K562 (cell line): Measurements from ENCODE around the gene OBSCN. TPM values are rescaled to one million over a fixed set of nuclear protein-coding genes. Genes with fewer than 3 reads are reported as not detected.
A peak's percentile ranks its signal among the peaks of the same experiment; 100 is the strongest.

ENCODE experiments used
- ATAC-seq: fragments of 200-7000 bp; cut with Tn5 transposase; 3 replicates; pipeline ENCODE4 v1.9.1; 2020; ENCODE audit warnings: moderate library complexity
- BruUV-seq: library from RNA; stranded (reverse); fragments of 400-500 nt; replicated peaks from 2 replicates; lab custom pipeline; 2021; lab: Mats Ljungman, UMichigan
- CTCF ChIA-PET: fragments of 300-600 bp; formaldehyde crosslinking; extraction: SDS; loops from one replicate; lab custom pipeline; 2021; ENCODE audit warnings: low intra/inter-chr PET ratio; lab: Yijun Ruan, JAX
- POLR2A ChIA-PET: fragments of 300-600, 350-650 bp; sonication (Branson Sonifier 250); formaldehyde crosslinking; extraction: SDS; loops from one replicate; lab custom pipeline; 2021; ENCODE audit warnings: antibody characterized with exemption, inconsistent platforms; lab: Yijun Ruan, JAX
- DNase-seq, 4 experiments: peaks; one replicate each; pipeline versions ENCODE4 v3.0.0 to v3.0.0-alpha.2; 2011 to 2018; ENCODE audit warnings: low spot score in 3 of 4, mixed read lengths in 3 of 4; ENCODE audit errors: extremely low read depth in 1 of 4
- FAIRE-seq: peaks from 2 replicates; lab custom pipeline; 2011; peaks lifted over from hg19 to GRCh38; lab: Jason Lieb, UNC
- H2AFZ ChIP-seq: 2 replicates; pipeline ENCODE4 v1.6.0; 2011; ENCODE audit warnings: low read depth, low read length, control low read depth, inconsistent platforms
- H3K27ac ChIP-seq: fragments of 200-600 bp; 3 replicates; pipeline ENCODE4 v1.8.0; 2011; ENCODE audit warnings: low read depth, mild to moderate bottlenecking, control low read depth, inconsistent platforms, low read length, moderate library complexity, mixed read lengths; ENCODE audit errors: extremely low read depth
- H3K27me3 ChIP-seq, 2 experiments: fragments of 300-600 bp in 1 of 2; 2 replicates in 1 of 2; 3 replicates in 1 of 2; pipeline versions ENCODE4 v1.6.0 to v1.8.0; 2011; ENCODE audit warnings: inconsistent platforms in 2 of 2, low read length in 2 of 2, mild to moderate bottlenecking in 1 of 2, mixed read lengths in 1 of 2, moderate library complexity in 1 of 2; ENCODE audit not compliant: control insufficient read depth in 2 of 2, insufficient read depth in 2 of 2
- H3K36me3 ChIP-seq: fragments of 300-600 bp; 3 replicates; pipeline ENCODE4 v1.8.0; 2011; ENCODE audit warnings: mild to moderate bottlenecking, low read length, inconsistent platforms; ENCODE audit not compliant: control insufficient read depth, insufficient read depth
- H3K4me1 ChIP-seq, 2 experiments: fragments of 200-600 bp in 1 of 2; replicated peaks in 1 of 2; 2 replicates in 1 of 2; 3 replicates in 1 of 2; pipeline versions ENCODE4 v1.5.1 to v1.8.0; 2011; ENCODE audit warnings: inconsistent platforms in 2 of 2, low read length in 2 of 2, mild to moderate bottlenecking in 1 of 2, mixed read lengths in 1 of 2, moderate library complexity in 1 of 2; ENCODE audit not compliant: control insufficient read depth in 2 of 2, insufficient read depth in 2 of 2
- H3K4me2 ChIP-seq: 2 replicates; pipeline ENCODE4 v1.6.1; 2011; ENCODE audit warnings: low read length, control low read depth, inconsistent platforms, mixed read lengths; ENCODE audit not compliant: insufficient read depth
- H3K4me3 ChIP-seq: fragments of 200-600 bp; sonication (generic), shearing (Covaris generic); 2 replicates; pipeline ENCODE4 v1.5.1; 2016; ENCODE audit warnings: control low read depth, inconsistent platforms
- H3K79me2 ChIP-seq: fragments of 200-600 bp; 3 replicates; pipeline ENCODE4 v1.8.0; 2011; ENCODE audit warnings: low read length, inconsistent platforms; ENCODE audit not compliant: control insufficient read depth, insufficient read depth
- H3K9ac ChIP-seq, 2 experiments: 2 replicates each; pipeline versions ENCODE4 v1.6.0 to v1.6.1; 2011; ENCODE audit warnings: low read depth in 2 of 2, low read length in 2 of 2, control low read depth in 1 of 2, inconsistent platforms in 1 of 2, mild to moderate bottlenecking in 1 of 2, mixed read lengths in 1 of 2; ENCODE audit not compliant: insufficient read depth in 1 of 2
- H3K9me1 ChIP-seq: one replicate; pipeline ENCODE4 v1.6.0; 2011; ENCODE audit warnings: inconsistent platforms, mild to moderate bottlenecking, low read length, moderate library complexity; ENCODE audit not compliant: control insufficient read depth, insufficient read depth
- H3K9me3 ChIP-seq: replicated peaks from 2 replicates; pipeline ENCODE4 v1.5.1; 2011; ENCODE audit warnings: low read depth, low read length, inconsistent platforms; ENCODE audit not compliant: control insufficient read depth, insufficient read depth
- H4K20me1 ChIP-seq: replicated peaks from 2 replicates; pipeline ENCODE4 v1.6.1; 2011; ENCODE audit warnings: low read length, inconsistent platforms, mixed read lengths; ENCODE audit not compliant: control insufficient read depth, insufficient read depth
- ARID3A ChIP-seq: IDR thresholded peaks from 2 replicates; pipeline ENCODE4 v1.6.1; 2012; ENCODE audit warnings: low read depth, low read length, improper control_type of control experiment, borderline replicate concordance
- BDP1 ChIP-seq: IDR thresholded peaks from 3 replicates; pipeline ENCODE4 v1.6.1; 2011; ENCODE audit not compliant: insufficient read length, insufficient read depth
- BRD9 ChIP-seq: fragments of 450-650 bp; IDR thresholded peaks from 2 replicates; pipeline ENCODE4 v1.6.1; 2018; ENCODE audit warnings: low read depth; ENCODE audit not compliant: partially characterized antibody
- FOXP1 ChIP-seq: sonication (generic); formaldehyde crosslinking; IDR thresholded peaks from 2 replicates; pipeline ENCODE4 v1.8.0; 2022; ENCODE audit warnings: mild to moderate bottlenecking, missing genetic modification reagents
- FOXP4 ChIP-seq: sonication (generic); formaldehyde crosslinking; IDR thresholded peaks from 2 replicates; pipeline ENCODE4 v1.8.0; 2022; ENCODE audit warnings: mild to moderate bottlenecking, missing genetic modification reagents, borderline replicate concordance
- HDAC6 ChIP-seq: IDR thresholded peaks from 2 replicates; pipeline ENCODE4 v1.6.1; 2012; ENCODE audit warnings: low read depth, mild to moderate bottlenecking, control low read depth, inconsistent platforms, low read length, moderate library complexity
- RAD51 ChIP-seq: fragments of 450-650 bp; IDR thresholded peaks from 2 replicates; pipeline ENCODE4 v1.7.1; 2016; ENCODE audit warnings: low read depth, mild to moderate bottlenecking, borderline replicate concordance
- SIX5 ChIP-seq, 2 experiments: IDR thresholded peaks; 2 replicates each; pipeline ENCODE4 v1.6.1; 2011; ENCODE audit warnings: low read length in 2 of 2, borderline replicate concordance in 1 of 2, low read depth in 1 of 2, mild to moderate bottlenecking in 1 of 2, moderate library complexity in 1 of 2; ENCODE audit not compliant: insufficient read depth in 1 of 2
- SMARCC2 ChIP-seq: fragments of 450-650 bp; IDR thresholded peaks from 2 replicates; pipeline ENCODE4 v1.6.1; 2017; ENCODE audit warnings: antibody characterized with exemption, moderate library complexity, mild to moderate bottlenecking, low read depth
- SNRNP70 ChIP-seq: fragments of 200-400 bp; formaldehyde crosslinking; optimal IDR thresholded peaks from 2 replicates; pipeline ENCODE3; 2017; ENCODE audit warnings: low read depth, low read length
- VEZF1 ChIP-seq: fragments of 200-800 bp; sonication (Bioruptor generic); IDR thresholded peaks from 2 replicates; pipeline ENCODE4 v1.6.1; 2017; ENCODE audit warnings: missing genetic modification characterization, missing compliant biosample characterization
- ZNF449 ChIP-seq: fragments of 250-450 bp; sonication (Bioruptor Pico); IDR thresholded peaks from 2 replicates; pipeline ENCODE4 v1.8.0; 2022; ENCODE audit warnings: moderate library complexity, mild to moderate bottlenecking, inconsistent platforms
- ZNF511 ChIP-seq: sonication (generic); formaldehyde crosslinking; IDR thresholded peaks from 2 replicates; pipeline ENCODE4 v1.8.0; 2022; ENCODE audit warnings: mild to moderate bottlenecking, missing genetic modification reagents
- WGBS: fragments of 100-300 bp; shearing (Covaris generic); methylation state at CpG from one replicate; pipeline ENCODE4 v1.1.6; 2016; ENCODE audit warnings: low coverage, mixed read lengths; ENCODE audit not compliant: insufficient coverage; ENCODE audit errors: missing lambda C conversion rate; 5-methylcytosine and 5-hydroxymethylcytosine counted together
- in situ Hi-C: fragments of 300-500 bp; cut with MboI; formaldehyde crosslinking; loops from 4 replicates; pipeline ENCODE4 v1.15.0; 2018; ENCODE audit warnings: inconsistent platforms, mixed read lengths
- intact Hi-C: fragments of 100-400 bp; cut with micrococcal nuclease; formaldehyde crosslinking; loops from 2 replicates; pipeline ENCODE4 v1.14.2; 2022
- polyA plus RNA-seq, 8 experiments: library from polyadenylated mRNA; depleted of rRNA in 4 of 8; stranded (reverse) in 5 of 8; unstranded in 3 of 8; fragments of >200 nt; fragmentation: Nextera tagmentation in 2 of 8; fragmentation: Illumina TruSeq in 1 of 8; extraction: Ambion mirVana in 2 of 8; extraction: Trizol in 1 of 8; gene quantifications; 2 replicates each; pipeline versions ENCODE4 v1.2.1 to v1.2.3, GENCODE V29; 2011 to 2014; ENCODE audit warnings: inconsistent platforms in 1 of 8, missing spikeins in 1 of 8
- total RNA-seq, 7 experiments: library from RNA; depleted of rRNA in 6 of 7; stranded (reverse); fragments of >200 nt in 6 of 7; fragmentation: Illumina TruSeq in 2 of 7; extraction: Trizol in 2 of 7; gene quantifications; 2 replicates each; pipeline versions ENCODE4 v1.2.1 to v1.2.3, GENCODE V29; 2011 to 2021; ENCODE audit warnings: low replicate concordance in 1 of 7

Gene OBSCN
- total and polyA plus RNA-seq, 9 of the 15 experiments (the other 6 are each of a cell fraction or from before 2014, with no cell fraction given) = 0.18 to 19.7 (median 3.6) TPM

- intact Hi-C loops (no loop called here), in situ Hi-C loops (no loop called here)
- H4K20me1 ChIP-seq = 0 out of 2 replicates have a peak, but pooled peaks cover 2% of the 10 kb centered on the region
- H3K4me2 ChIP-seq = no peak overlapping the region
- WGBS = 53% methylated on average over 14 of the region's 14 CpGs
- ATAC-seq (no peak), FAIRE-seq (no peak), DNase-seq (no peak)
- H3K36me3 ChIP-seq = no peaks in the 10 kb centered on the region
- no peak overlapping the region for H3K4me3 ChIP-seq
- H2AFZ ChIP-seq = no peak overlapping the region
- H3K79me2 ChIP-seq = no peaks in the 10 kb centered on the region
- H3K27me3 ChIP-seq = peaks cover 4 to 8% of the 10 kb centered on the region in 2 experiments; a peak in 3 of 5 replicates
- BruUV-seq = no TSS peak
- H3K27ac ChIP-seq = no peak overlapping the region
- ChIA-PET POLR2A (interaction anchor here (0.7 to 1.6 kb wide), 2 partner anchors 8 to 236 kb away, joined by 3 to 4 read pairs; no protein-coding TSS in a partner anchor), CTCF (no interaction called here)
- H3K9me1 ChIP-seq = no peaks in the 10 kb centered on the region
- peak overlapping the region in 1 of 2 experiments; percentile 63; a peak in 2 of 4 replicates for H3K9ac ChIP-seq
- peaks cover 5 to 48% of the 10 kb centered on the region in 2 experiments; a peak in 3 of 5 replicates for H3K4me1 ChIP-seq
- no peaks in the 10 kb centered on the region for H3K9me3 ChIP-seq
- TF ChIP-seq SIX5 (IDR thresholded peaks at IDR 0.05; ENCODE audit: borderline replicate concordance in 1 of 2, insufficient read depth in 1 of 2, low read depth in 1 of 2, low read length in 2 of 2) (no peak), SNRNP70 (no peak), FOXP1 (CRISPR knock-in tag) (no peak), ARID3A (no peak), BDP1 (no peak), ZNF449 (CRISPR knock-in tag) (no peak), HDAC6 (no peak), RAD51 (no peak), VEZF1 (no peak), ZNF511 (CRISPR knock-in tag) (no peak), SMARCC2 (no peak), FOXP4 (CRISPR knock-in tag) (no peak), BRD9 (no peak)
Measured at GRCh38 chr1:228218513-228219244, 10.8 kb downstream of the OBSCN start.
